HG02840 (cell line): ENCODE results near the gene GRIA4.

Source experiments
- ATAC-seq: cut with Tn5 transposase; IDR thresholded peaks from one replicate; pipeline ENCODE4 v1.9.1; 2021; ENCODE audit warnings: mild to moderate bottlenecking, moderate library complexity, moderate number of reproducible peaks; ENCODE audit not compliant: unreplicated experiment, low FRiP score

Gene GRIA4

GRCh38 chr11:105609832-105610781, at the start of gene GRIA4:
TSS of gene GRIA4 (plus strand) at chr11:105610073. CDS start at chr11:105610998, 925 bp downstream.
- no peak for ATAC-seq

GRCh38 chr11:105573091-105573490, 36.8 kb upstream of the GRIA4 start:
- no peak for ATAC-seq

- no peak for ATAC-seq
Measured at GRCh38 chr11:105574974-105575373, 34.9 kb upstream of the GRIA4 start.

- ATAC-seq = no peak
Measured at GRCh38 chr11:105577641-105578040, 32.2 kb upstream of the GRIA4 start.

GRCh38 chr11:105579111-105579510, 30.8 kb upstream of the GRIA4 start:
- no peak for ATAC-seq

DNA sequence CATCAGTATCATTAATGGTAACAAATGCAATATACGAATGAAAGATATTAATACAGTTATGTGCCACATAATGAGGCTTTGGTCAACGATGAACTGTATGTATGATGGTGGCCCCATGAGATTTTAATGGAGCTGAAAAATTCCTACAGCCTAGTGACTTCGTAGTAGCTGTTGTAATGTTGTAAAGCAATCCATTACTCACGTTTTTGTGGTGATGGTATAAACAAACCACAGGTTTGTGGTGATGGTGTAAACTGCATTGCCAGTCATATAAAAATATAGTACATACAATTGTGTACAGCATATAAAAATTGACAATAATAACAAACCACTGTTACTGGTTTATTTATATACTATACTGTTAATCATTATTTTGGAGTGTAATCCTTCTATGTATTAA, 27.4 kb upstream of the GRIA4 start:
- no peak for ATAC-seq

GRCh38 chr11:105588001-105588400, 21.9 kb upstream of the GRIA4 start:
- ATAC-seq = no peak

- ATAC-seq = no peak
Measured at GRCh38 chr11:105589346-105589745, 20.5 kb upstream of the GRIA4 start.

GRCh38 chr11:105592035-105592434, 17.8 kb upstream of the GRIA4 start:
- no peak for ATAC-seq

DNA sequence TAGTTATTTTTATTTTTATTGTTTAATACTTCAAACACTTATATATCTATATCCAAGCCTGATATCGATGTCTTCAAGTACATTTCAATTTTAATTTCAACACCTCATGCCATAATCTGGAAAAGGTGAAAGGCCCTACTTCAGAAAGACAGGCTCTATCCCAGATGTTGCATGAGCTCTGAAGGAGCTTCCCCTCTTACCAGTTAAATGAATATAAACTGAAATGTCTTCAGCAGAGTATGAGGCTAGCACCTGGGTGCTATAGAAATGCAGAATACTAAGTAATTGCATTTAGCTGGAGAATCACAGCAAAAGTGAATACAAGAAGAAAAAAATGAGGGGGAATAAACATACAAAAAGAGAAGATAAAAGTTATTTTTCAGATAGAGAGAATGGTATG, 11.5 kb upstream of the GRIA4 start:
- ATAC-seq = no peak

DNA sequence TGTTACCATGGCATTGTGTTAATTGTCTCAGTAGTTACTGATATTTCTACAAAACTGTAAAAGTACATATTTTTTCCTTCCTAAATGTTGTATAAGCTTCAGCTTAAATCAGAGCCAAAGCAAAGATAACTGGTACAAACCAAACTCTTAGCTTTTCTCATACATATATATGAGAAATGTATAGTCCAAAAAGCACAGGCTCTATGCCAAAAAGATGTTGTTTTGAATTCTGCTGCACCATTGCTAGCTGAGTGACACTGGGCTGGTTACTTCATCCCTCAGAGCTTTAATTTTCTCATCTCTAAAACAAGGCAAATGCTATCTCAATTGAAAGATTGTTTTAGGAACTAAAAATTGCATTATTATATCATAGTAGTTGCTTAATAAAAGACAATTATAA, 6.7 kb upstream of the GRIA4 start:
- no peak for ATAC-seq

GRCh38 chr11:105609341-105609781, 512 bp upstream of the GRIA4 start:
- peak; percentile 69 for ATAC-seq

- no peak for ATAC-seq
Measured at GRCh38 chr11:105610871-105611571, 1.1 kb downstream of the GRIA4 start.

DNA sequence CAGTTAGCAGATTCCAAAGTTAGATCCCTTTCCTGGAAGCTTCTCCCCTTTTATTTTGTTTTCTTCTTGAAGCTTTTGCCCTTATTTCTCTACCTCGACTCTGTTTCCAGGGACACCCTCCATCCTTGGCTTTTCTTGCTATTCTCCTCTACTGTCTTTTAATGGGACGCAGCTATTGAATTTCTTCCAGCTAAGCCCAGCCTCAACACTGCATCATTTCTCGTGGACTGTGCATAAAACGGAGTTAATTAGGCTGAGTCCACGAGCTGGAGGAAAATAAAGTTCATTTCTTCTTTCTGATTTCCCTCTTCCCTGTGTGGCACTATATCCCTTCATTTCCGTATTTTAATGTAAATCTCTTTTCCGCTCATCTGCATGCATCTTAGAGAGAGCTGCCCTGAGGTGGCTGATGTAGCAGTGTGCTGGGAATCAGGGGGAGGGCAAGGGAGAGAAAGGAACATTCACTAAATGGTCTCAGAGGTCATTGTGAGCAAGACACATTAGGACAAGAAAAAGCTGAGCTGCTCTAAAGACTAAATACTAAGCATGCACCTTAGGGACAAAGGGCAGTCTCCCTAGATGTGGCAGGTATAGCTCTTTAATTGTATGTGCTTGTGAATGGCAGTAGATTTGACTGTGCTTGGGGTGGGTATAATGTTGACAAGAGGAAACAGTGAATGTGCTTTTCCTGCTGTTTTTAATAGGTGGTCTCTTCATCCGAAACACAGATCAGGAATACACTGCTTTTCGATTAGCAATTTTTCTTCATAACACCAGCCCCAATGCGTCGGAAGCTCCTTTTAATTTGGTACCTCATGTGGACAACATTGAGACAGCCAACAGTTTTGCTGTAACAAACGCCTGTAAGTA, 1.9 kb downstream of the GRIA4 start:
- ATAC-seq = no peak

GRCh38 chr11:105612771-105613170, 2.9 kb downstream of the GRIA4 start:
- ATAC-seq = no peak

DNA sequence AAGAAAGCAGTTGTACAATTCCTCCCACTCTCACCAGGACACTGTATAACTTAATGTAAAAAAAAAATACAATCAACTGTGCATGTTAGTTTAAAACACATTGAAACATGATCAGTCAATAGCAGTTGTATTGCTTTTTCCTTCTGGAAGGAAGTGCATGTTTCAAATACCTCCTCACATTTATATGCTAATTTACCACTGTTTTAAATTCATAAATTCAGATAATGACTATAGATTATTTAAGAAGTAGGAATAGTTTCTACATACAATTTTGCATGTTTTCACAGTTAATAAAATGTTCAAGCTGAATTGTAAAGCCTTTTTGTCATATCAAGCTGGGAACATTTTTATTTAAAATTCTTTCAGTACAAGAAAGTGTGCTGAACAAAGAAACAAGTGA, 3.3 kb downstream of the GRIA4 start:
- no peak for ATAC-seq

- ATAC-seq = no peak
Measured at GRCh38 chr11:105618343-105618955, 8.6 kb downstream of the GRIA4 start.

DNA sequence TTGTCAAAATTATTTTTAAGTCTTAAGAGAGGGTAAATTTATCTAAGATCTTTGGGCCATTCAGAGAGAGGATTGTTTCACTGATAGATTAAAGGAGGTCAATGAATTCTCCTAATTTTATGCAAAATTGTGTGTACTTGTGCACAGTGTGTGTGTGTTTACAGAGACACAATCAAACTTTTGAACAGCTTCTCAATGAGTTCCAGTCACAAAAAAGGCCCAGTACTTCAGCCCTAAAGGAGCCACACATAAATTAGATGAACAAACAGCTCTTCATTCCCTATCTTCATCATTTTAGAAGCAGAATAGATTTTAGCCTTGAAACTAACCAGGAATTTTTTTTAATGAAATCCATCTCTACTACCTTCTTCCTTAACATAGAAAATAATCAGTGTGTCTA, 9.7 kb downstream of the GRIA4 start:
- ATAC-seq = no peak

DNA sequence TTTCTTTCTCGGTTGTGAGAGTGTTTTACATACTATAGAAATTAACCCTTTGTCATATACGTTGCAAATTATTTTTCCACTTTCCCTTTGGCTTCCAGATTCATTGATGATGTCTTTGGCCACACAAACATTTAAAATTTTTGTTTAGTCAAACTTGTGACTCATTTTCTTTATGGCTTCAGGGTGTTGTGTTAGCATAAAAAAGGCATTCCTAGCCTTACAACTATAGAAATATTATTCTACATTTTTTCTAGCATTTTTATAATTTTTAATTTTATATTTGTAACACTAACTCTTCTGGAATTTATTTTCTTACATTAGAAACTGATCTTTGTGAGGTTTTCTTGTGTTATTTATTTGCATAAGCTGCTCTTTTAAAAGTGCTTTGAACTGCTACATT, 12.1 kb downstream of the GRIA4 start:
- no peak for ATAC-seq

DNA sequence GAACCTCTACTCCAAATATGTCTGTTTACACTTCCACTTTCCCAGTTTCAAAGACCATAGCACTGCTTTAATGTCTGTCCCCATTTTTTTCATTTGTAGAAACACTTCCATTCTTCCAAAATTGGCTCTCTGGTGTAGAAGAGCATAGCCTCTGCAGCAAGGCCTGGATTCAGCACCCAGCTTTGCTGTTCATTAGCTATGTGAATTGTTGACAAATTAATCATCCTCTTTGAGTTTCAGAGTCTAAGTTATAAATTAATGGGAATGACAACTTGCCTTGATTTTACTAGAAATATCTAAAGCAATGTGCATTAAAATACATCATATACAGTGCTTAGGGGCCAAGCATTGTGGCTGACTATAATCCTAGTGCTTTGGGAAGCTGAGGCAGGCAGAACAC, 22.4 kb downstream of the GRIA4 start:
- ATAC-seq = no peak
